Measurements from ENCODE around the gene ASPSCR1.

The ASPSCR1 gene

GRCh38 chr17:82055965-82056728 is 78.7 kb downstream of the ASPSCR1 start:
- no peak for DNase-seq
- in situ Hi-C loops (cut with HindIII; ENCODE audit: low pct_ligation_motif_present, low pct_unique_long_range_greater_than_20kb, low sequenced_read_pairs) = no loop called here

GRCh38 chr17:82056729-82057621 is 79.5 kb downstream of the ASPSCR1 start:
- no peak for DNase-seq
- in situ Hi-C loops (cut with HindIII; ENCODE audit: low pct_ligation_motif_present, low pct_unique_long_range_greater_than_20kb, low sequenced_read_pairs) = no loop called here

GRCh38 chr17:82058230-82058854 is 80.9 kb downstream of the ASPSCR1 start:
- no peak for DNase-seq
- in situ Hi-C loops (cut with HindIII; ENCODE audit: low pct_ligation_motif_present, low pct_unique_long_range_greater_than_20kb, low sequenced_read_pairs) = no loop called here

- DNase-seq = no peak
- in situ Hi-C loops (cut with HindIII; ENCODE audit: low pct_ligation_motif_present, low pct_unique_long_range_greater_than_20kb, low sequenced_read_pairs) = no loop called here
Observed at GRCh38 chr17:82058855-82059249, 81.4 kb downstream of the ASPSCR1 start.

DNA sequence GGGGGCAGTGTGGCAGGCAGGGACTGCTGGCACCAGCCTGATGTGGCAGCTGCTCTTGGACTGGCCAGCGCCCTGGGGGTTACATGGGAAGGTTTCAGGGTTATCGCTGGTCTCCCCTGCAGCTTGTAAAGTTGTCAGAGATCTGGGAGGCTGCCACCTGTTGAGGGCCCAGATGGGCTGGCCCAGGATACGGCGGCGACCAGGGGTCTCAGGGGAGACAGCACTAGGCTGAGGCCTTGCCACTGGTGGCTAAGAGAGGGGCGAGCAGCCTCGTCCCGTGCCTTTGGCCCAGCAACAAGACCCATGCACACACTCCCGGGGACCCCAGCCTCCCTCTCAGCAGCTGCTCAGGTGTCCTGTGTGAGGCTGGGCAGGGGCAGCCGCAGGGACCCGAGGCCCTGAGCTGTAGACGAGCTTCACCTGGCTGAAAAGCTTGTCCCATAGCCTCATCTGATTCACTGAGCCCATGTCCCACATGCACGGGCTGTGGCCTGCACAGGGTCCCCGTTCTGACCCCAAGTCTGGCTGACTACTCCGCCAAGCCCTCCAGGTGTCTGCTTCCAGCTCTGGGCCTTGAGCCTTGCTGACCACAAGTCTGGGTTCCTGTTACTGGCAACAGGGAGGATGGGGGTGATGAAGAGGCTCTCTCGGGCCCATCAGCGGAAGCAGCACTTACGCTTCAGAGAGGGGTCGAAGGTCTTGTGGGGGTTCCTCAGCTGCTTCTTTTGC is 82.0 kb downstream of the ASPSCR1 start:
- DNase-seq = no peak
- in situ Hi-C loops (cut with HindIII; ENCODE audit: low pct_ligation_motif_present, low pct_unique_long_range_greater_than_20kb, low sequenced_read_pairs) = no loop called here

DNA sequence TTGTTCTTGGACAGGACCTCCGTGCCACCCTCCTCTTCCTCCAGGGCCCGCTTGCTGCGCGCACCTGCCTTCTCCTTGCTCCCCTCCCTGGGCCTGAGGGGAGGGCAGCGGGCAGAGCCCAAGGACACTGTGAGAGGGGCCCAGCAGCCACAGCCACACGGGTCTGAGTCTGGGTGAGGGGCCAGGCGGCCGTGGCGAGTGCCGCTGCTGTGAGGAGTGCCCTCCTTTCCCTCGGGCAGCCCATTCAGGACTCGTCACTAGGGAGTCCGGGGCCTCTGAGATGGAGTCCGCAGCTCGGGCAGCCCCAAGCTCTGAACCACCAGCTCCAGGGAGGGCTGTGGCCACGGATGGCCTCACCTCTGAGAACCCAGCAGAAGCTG is 82.6 kb downstream of the ASPSCR1 start:
- in situ Hi-C loops (cut with HindIII; ENCODE audit: low pct_ligation_motif_present, low pct_unique_long_range_greater_than_20kb, low sequenced_read_pairs) = no loop called here
- DNase-seq = no peak

GRCh38 chr17:82060614-82061013 is 83.2 kb downstream of the ASPSCR1 start:
- no peak for DNase-seq
- in situ Hi-C loops (cut with HindIII; ENCODE audit: low pct_ligation_motif_present, low pct_unique_long_range_greater_than_20kb, low sequenced_read_pairs) = no loop called here

- in situ Hi-C loops (cut with HindIII; ENCODE audit: low pct_ligation_motif_present, low pct_unique_long_range_greater_than_20kb, low sequenced_read_pairs) = no loop called here
- DNase-seq = no peak
Observed at GRCh38 chr17:82061047-82061925, 83.9 kb downstream of the ASPSCR1 start.

DNA sequence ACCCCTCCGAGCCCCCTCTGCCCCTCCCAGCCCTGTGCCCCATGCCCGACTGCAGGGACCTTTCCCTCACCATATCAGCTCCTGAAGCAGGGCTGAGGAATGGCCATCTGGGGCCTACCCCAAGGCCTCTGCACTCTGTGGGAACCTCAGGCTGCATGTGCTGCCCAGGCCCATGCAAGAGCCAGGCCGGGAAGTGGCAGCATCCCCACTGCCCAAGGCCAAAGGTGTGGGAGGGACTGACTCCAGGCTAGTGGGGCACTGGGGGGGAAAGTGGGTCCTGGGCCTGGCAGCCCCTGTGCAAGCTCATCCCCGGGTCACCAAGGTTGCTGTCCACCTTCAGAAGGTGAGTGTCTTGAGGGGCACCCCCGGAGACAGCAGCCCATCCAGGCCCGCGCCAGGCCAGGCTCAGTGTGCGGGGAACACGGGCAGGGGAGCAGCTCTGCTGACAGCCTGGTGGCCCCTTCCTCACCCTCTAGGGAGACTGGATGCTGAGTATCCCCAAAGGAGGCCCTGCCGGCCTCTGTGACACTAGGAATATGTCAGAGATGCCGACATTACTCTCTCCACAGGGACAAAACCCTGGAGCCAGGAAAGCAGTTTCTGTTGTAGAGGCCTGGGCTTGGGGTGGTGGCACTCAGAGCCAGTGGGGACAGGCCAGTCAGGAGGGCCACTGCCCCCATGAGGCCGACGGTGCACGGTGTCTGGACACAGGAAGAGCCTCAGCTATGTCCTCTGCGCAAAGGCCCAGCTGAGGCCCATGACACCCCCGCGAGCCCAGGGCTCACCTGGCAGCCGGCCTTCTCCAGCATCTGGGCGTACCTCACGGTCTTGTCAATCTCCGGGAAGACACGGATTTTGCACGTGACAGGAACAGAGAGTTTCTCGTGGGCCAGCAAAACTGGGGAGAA is 84.9 kb downstream of the ASPSCR1 start:
- in situ Hi-C loops (cut with HindIII; ENCODE audit: low pct_ligation_motif_present, low pct_unique_long_range_greater_than_20kb, low sequenced_read_pairs) = no loop called here
- DNase-seq = no peak

DNA sequence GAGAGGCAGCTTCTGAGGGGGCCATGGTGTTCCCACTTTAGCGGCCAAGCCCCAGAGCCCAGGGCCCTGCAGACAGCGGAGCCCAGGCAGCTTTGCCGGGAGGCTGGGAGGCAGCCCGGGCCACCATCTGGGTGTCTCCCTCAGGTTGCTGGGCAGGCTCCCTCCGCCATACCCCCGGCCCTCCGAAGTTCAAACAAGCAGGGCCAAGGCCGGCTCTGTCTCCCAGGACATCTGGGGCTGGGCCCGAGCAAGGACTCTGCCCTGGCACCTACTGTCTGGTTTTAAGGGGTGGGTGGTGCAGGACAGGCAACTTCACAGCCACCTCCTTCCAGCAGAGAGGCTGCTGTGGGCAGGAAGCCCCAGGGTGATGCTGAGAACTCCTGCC is 85.5 kb downstream of the ASPSCR1 start:
- in situ Hi-C loops (cut with HindIII; ENCODE audit: low pct_ligation_motif_present, low pct_unique_long_range_greater_than_20kb, low sequenced_read_pairs) = no loop called here
- DNase-seq = no peak

DNA sequence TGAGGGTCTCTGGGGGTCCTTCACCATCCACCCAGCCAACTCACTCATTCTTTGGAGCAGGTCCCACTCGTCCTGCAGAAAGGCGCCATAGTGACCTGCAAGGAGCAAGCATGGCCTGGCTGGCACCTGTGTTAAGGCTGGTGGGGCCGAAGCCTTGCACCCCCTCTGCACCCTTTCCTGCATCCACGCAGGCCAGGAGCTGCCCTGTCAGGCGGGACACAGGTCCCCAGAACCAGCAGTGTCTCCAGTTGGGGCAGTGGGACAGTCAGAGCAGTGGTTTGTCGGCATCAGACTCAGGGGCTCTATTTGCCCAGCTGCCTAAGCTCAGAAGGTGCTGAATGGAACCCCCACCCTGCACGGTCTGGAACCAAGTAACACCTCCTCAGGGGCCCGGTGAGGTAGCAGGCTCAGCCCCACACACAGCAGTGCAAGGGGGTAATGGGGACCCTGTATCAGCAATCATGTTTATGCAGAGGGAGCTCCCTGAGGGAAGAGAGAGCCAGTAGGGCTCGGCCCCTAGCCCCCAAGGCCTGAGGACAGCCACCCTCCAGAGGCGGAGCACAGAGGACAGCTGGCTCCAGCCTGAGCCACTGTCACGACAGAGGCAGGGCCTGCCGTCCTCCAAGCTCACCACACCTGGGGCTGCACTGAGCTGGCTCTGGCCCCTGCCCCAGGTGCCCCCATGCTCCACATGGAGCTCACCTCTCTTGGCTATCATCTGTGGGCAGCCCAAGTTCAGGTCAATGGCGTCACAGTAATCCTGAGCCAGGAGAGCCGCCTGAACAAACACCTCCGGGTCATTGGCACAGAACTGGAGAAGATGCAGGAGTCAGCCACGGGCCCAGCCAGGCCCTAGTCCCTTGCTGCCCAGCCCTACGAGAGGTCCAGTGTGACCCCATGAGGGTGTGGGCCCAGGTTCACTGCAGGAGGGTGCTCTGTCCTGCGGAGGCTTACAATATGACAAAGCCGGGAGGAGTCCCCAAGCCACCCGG is 86.3 kb downstream of the ASPSCR1 start:
- in situ Hi-C loops (cut with HindIII; ENCODE audit: low pct_ligation_motif_present, low pct_unique_long_range_greater_than_20kb, low sequenced_read_pairs) = no loop called here
- no peak for DNase-seq

DNA sequence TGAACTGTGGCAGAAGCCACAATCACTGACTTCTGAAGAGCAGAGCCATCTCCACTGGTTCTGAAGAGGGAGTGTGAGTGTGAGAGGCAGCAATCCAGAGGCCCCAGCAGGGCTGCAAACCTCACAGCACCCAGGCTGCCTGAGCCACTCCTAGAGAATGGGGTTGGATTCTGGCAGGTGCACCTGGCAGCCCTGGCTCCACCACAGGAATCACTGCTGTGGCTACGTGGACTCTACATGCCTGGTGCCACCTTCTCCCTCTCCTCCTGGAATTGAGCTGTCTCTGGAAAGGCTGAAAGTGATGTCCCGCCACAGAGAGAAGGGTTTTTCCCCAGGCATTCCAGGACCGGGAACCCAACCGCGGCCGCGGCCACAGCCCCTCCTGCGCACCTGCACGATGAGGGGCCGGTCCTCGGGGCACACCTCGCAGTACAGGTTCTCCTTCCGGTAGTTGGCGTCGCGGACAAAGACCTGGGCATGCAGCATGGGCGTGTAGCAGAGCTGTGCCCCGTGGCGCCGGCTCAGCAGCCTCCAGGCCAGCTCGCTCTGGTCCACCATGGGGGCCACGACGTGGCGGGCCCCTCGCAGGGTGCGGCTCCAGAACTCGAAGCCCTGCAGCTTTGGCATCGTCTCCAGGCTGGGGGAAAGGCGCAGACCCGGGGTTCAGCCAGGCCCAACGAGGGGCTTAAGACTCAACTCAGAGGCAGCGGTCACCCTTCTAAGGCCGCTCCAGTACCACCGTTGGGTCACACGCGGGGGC is 87.2 kb downstream of the ASPSCR1 start:
- no peak for DNase-seq
- in situ Hi-C loops (cut with HindIII; ENCODE audit: low pct_ligation_motif_present, low pct_unique_long_range_greater_than_20kb, low sequenced_read_pairs) = no loop called here

- in situ Hi-C loops (cut with HindIII; ENCODE audit: low pct_ligation_motif_present, low pct_unique_long_range_greater_than_20kb, low sequenced_read_pairs) = no loop called here
- DNase-seq = peak; percentile 44
Observed at GRCh38 chr17:82065193-82065637, 87.8 kb downstream of the ASPSCR1 start.

DNA sequence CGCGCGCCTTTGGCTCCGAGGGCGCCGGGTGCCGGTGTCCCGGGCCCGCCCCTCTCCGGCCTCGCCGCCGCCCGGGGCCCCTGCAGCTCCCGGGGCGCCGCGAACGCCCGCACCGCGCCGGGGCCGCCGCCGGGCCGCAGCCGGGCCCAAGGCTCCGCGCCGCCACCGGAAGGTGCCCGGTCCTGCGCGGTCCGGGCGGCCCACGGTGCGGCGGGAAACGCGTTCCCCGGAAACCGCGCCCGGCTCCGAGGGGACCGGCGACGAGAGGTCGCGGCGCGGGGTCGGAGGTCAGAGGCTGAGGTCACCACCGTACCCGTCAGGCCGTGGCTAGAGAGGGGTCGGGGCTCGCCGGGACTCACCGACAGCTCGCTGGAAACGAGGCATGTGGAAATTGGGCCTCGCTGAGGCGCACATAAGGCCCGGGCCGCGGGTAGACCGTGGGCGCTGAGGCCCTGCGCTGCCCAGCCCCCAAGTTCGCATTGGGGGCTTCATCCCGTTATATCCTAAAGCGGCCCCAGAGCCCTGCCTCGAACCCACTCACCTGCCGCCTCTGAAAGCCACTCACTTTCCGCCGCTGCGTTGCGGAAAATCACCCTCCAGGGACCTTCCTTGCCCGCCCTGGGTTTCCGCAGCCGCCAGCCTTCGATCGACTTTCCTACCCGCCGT is 88.3 kb downstream of the ASPSCR1 start, which contains the start of gene DUS1L:
Gene DUS1L (minus strand): TSS at position 167 of the 666 bp plus-strand sequence. CDS start 745 bp downstream, outside the sequence.
- in situ Hi-C loops (cut with HindIII; ENCODE audit: low pct_ligation_motif_present, low pct_unique_long_range_greater_than_20kb, low sequenced_read_pairs) = no loop called here

More for the DNA sequence above, 88.3 kb downstream of the ASPSCR1 start, which contains the start of gene DUS1L:
- peak; percentile 61 for DNase-seq
